Activated CD4-positive, alpha-beta T cell treated with anti-CD3 and anti-CD28 coated beads for 36 hours (primary cell): ENCODE measurements around the gene TIMM44. TPM values are rescaled to one million over a fixed set of nuclear protein-coding genes. Genes with fewer than 3 reads are reported as not detected.

Source experiments
- ATAC-seq: fragments of 200-7000 bp; cut with Tn5 transposase; one replicate; pipeline ENCODE4 v1.10.0; 2021; ENCODE audit warnings: mild to moderate bottlenecking, moderate library complexity
- CTCF ChIA-PET: fragments of 350-600 bp; sonication (Branson Sonifier 250); formaldehyde crosslinking; loops from one replicate; lab custom pipeline; 2021; ENCODE audit warnings: antibody characterized with exemption; lab: Charles Lee
- POLR2A ChIA-PET: fragments of 350-600 bp; sonication (Branson Sonifier 250); formaldehyde crosslinking; loops from one replicate; lab custom pipeline; 2021; ENCODE audit warnings: antibody characterized with exemption, inconsistent platforms; lab: Charles Lee
- DNase-seq: peaks from one replicate; pipeline ENCODE4 v3.0.0-alpha.2; 2020
- H3K27ac Mint-ChIP-seq: one replicate; pipeline ENCODE4 v1.8.0; 2021; ENCODE audit warnings: mixed read lengths
- H3K27me3 Mint-ChIP-seq: one replicate; pipeline ENCODE4 v1.8.0; 2021; ENCODE audit warnings: mixed read lengths
- H3K36me3 Mint-ChIP-seq: one replicate; pipeline ENCODE4 v1.8.0; 2021; ENCODE audit warnings: low read depth, mixed read lengths
- H3K4me1 Mint-ChIP-seq: one replicate; pipeline ENCODE4 v1.8.0; 2021; ENCODE audit warnings: mixed read lengths
- H3K4me3 Mint-ChIP-seq: one replicate; pipeline ENCODE4 v1.8.0; 2021; ENCODE audit warnings: mild to moderate bottlenecking, moderate library complexity, mixed read lengths
- H3K9me3 Mint-ChIP-seq: one replicate; pipeline ENCODE4 v1.8.0; 2021; ENCODE audit warnings: low read depth, mixed read lengths
- intact Hi-C, 2 experiments: fragments of 100-400 bp; cut with DNase I in 1 of 2; cut with micrococcal nuclease in 1 of 2; formaldehyde crosslinking; loops; one replicate each; pipeline versions ENCODE4 v1.14.2 to v1.15.1; 2022 to 2024; cut with DNase I, micrococcal nuclease
- total RNA-seq, 2 experiments: library from RNA; stranded (reverse); gene quantifications; one replicate each; pipeline ENCODE4 v1.2.3, GENCODE V29; 2021

Gene TIMM44
- total RNA-seq, 2 experiments from 2014 or later: 80.4 to 84.0 TPM

- DNase-seq (no peak), ATAC-seq (no peak)
- Mint-ChIP-seq H3K27ac (no peak overlapping the region), H3K9me3 (no peaks in the 10 kb centered on the region), H3K27me3 (no peaks in the 10 kb centered on the region), H3K4me3 (no peak overlapping the region), H3K36me3 (peaks cover 21% of the 10 kb centered on the region), H3K4me1 (no peaks in the 10 kb centered on the region)
- CTCF ChIA-PET: interaction anchor here (1.7 kb wide), 1 partner anchor 31 kb away, joined by 5 read pairs; the partner anchor contains the start of gene TIMM44
- POLR2A ChIA-PET: no interaction called here
- intact Hi-C loops: no loop called here
Measured at GRCh38 chr19:7975037-7975436, 31.6 kb upstream of the TIMM44 start.

DNA sequence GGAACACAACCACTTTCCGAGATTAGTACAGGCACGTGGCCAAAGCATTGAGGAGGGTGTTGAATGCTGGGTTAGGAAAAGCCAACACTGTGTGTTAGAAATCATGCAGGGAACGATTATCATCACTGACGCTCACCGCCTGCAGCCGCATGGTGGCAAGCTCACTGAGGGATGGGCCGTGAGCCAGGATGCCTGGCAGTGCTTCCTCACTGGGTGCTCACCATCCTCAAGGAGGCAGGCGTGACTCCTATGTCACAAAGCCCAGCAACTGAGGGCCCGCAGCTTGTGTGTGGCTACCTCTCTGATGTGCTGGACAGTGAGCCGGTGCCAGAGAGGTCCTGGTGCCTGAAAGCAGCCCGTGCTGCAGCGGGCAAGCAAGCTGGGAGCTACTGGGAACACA, 30.4 kb upstream of the TIMM44 start:
- no peak overlapping the region for H3K27ac Mint-ChIP-seq
- ATAC-seq (no peak), DNase-seq (no peak)
- ChIA-PET POLR2A (no interaction called here), CTCF (no interaction called here)
- H3K9me3 Mint-ChIP-seq: no peaks in the 10 kb centered on the region
- H3K4me3 Mint-ChIP-seq: no peak overlapping the region
- H3K4me1 Mint-ChIP-seq: no peaks in the 10 kb centered on the region
- peaks cover 20% of the 10 kb centered on the region for H3K36me3 Mint-ChIP-seq
- no peaks in the 10 kb centered on the region for H3K27me3 Mint-ChIP-seq
- intact Hi-C loops: no loop called here

DNA sequence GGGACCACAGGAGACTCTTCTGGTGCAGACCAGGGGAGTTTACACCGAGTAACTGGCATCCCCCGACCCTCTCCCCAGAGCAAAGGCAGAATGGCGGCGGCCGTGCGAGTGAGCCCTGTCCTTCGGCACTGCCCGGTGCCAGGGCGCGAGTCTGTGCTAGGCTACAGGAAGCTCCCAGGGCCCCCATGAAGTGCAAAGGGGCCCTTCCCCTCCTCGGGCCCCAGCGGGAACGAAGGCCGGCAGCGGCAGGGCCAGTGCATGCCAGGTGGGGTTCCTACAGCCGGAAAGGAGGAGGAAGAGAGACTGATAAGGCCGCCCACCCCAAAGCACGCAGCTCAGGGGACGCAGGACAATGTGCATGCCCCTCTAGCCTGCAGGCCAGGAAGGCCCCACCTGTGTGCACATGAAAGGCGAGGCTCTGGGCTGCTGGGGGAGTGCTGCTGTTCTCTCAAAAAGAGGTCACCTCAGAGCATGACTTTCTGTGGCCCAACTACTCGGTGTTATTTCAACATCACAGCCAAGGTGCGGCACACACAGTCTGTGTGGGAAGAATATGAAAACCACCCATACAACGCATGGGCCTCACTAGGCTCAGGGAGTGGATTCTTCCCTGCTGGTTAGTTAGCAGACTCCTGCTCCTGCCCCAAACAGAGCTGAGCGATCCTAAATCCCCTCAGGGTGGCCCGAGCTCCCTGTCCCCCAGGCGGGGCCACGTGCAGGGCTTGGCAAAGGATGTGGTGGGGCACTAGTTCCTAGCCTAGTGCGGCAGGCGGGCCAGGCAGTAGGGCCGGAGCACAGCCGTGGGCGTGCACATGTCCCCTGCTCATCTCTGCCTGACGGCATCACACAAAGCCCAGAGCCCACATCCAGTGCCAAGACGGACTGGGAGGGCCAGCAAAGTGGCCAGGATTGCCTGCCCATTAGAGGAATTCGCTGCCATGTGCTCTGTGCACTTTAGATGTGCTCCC, 28.4 kb upstream of the TIMM44 start:
- H3K9me3 Mint-ChIP-seq: no peaks in the 10 kb centered on the region
- no peak overlapping the region for H3K27ac Mint-ChIP-seq

GRCh38 chr19:7970716-7971448, 27.4 kb upstream of the TIMM44 start:
- no peaks in the 10 kb centered on the region for H3K9me3 Mint-ChIP-seq
- ChIA-PET CTCF (interaction anchor here (0.6 to 2.0 kb wide), 8 partner anchors 19 to 1013 kb away, joined by 3 to 7 read pairs (median 3); partner anchors contain the start of gene TIMM44), POLR2A (no interaction called here)
- H3K36me3 Mint-ChIP-seq: peaks cover 26% of the 10 kb centered on the region
- H3K4me3 Mint-ChIP-seq: no peak overlapping the region
- H3K27ac Mint-ChIP-seq: no peak overlapping the region
- DNase-seq (peak; percentile 56), ATAC-seq (peak; percentile 65)
- H3K27me3 Mint-ChIP-seq: no peaks in the 10 kb centered on the region
- intact Hi-C loops: loop anchor here in 1 of 2 experiments (2.0 kb wide), 2 partner anchors 32 to 282 kb away; no protein-coding TSS in a partner anchor
- no peaks in the 10 kb centered on the region for H3K4me1 Mint-ChIP-seq

More for the DNA sequence above, 28.4 kb upstream of the TIMM44 start:
- DNase-seq (no peak), ATAC-seq (no peak)
- Mint-ChIP-seq H3K4me3 (no peak overlapping the region), H3K27me3 (no peaks in the 10 kb centered on the region), H3K36me3 (peaks cover 24% of the 10 kb centered on the region), H3K4me1 (no peaks in the 10 kb centered on the region)
- CTCF ChIA-PET: no interaction called here
- intact Hi-C loops: loop anchor here in 1 of 2 experiments (2.0 kb wide), 2 partner anchors 31 to 281 kb away; no protein-coding TSS in a partner anchor
- POLR2A ChIA-PET: no interaction called here

- ChIA-PET CTCF (interaction anchor here (1.1 to 2.0 kb wide), 3 partner anchors 26 to 284 kb away, joined by 3 to 7 read pairs (median 3); partner anchors contain the start of gene TIMM44), POLR2A (interaction anchor here (0.6 kb wide), 1 partner anchor 41 kb away, joined by 3 read pairs; no protein-coding TSS in a partner anchor)
- Mint-ChIP-seq H3K4me1 (no peaks in the 10 kb centered on the region), H3K36me3 (peaks cover 26% of the 10 kb centered on the region), H3K4me3 (no peak overlapping the region), H3K9me3 (no peaks in the 10 kb centered on the region), H3K27me3 (no peaks in the 10 kb centered on the region), H3K27ac (no peak overlapping the region)
- ATAC-seq: no peak
- intact Hi-C loops: no loop called here
- no peak for DNase-seq
Measured at GRCh38 chr19:7969555-7969939, 26.1 kb upstream of the TIMM44 start.

DNA sequence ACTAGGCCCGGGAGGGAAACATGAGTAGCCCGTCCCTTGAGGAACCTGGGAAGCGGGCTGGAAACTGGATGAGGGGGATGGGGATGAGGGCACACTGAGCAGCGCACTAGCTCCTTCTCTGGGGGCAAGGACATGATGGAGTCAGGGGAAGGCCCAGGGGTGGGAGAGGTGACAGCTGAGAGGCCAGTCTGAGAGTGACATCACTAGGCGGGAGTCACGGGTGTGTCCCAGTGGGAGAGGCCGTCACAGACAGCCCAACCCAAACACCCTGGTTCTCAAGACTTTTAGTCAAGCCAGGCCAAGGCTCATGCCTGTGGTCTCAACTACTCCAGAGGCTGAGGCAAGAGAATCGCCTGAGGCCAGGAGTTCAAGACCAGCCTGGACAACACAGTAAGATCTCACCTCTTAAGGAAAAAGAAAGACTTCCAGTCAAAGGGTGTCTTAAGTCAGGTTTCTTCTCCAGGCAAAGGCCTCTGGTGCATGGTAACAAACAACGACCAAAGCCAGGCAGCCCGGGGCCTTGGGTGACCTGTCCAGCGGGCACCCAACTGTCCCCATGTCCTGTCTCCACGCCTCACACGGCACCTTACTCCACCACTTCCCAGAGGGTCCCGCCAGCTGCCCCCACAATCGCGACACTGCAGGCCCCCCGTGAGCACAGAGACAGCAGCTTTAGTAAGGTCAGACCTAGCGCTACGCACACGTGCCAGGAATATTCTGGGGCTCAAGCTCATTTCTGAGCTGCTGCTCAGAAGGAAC, 25.5 kb upstream of the TIMM44 start:
- DNase-seq (no peak), ATAC-seq (no peak)
- CTCF ChIA-PET: interaction anchor here (0.8 to 2.0 kb wide), 3 partner anchors 25 to 33 kb away, joined by 3 to 7 read pairs (median 3); partner anchors contain the start of gene TIMM44
- Mint-ChIP-seq H3K4me3 (no peak overlapping the region), H3K27ac (no peak overlapping the region), H3K27me3 (no peaks in the 10 kb centered on the region), H3K9me3 (no peaks in the 10 kb centered on the region), H3K4me1 (no peaks in the 10 kb centered on the region), H3K36me3 (peaks cover 29% of the 10 kb centered on the region)
- POLR2A ChIA-PET: no interaction called here
- intact Hi-C loops: no loop called here

DNA sequence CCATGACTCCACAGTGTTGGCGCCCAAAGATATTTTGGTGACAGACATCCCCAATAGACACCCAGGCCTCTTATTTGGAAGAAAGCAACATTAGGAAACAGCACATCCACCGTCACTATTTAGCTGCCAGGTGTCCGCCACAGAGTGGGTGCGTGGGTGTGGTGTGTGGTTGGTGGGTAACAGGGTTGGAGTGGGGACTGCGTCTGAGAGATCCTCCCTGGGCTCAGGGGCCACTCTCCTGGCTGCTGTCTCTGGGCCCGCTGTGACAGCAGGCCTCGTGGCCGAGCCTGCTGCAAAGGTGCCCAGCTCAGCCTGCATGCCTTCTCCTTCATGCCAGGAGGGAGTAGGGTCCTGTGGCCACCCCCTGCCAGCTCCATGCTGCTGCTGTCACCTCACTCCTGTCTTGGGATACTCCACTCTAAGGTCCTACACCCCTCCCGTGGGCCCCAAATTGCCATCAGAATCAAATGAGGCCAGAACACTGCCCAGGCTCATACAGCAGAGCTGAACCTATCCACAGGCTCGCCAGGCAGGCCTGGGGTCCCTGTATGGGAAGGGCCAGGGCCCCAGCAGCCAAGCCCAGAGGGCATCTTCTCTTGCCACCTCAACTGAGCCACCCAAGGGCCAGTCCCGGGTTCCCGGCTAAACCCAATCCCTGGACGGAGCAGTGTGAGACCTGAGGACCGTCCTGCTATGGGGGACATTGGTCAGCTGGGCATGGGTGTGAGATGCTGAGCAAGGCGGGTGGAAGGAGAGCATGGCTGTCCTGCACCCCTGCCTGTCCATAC, 24.7 kb upstream of the TIMM44 start:
- CTCF ChIA-PET: interaction anchor here (0.8 kb wide), 1 partner anchor 24 kb away, joined by 3 read pairs; no protein-coding TSS in a partner anchor

DNA sequence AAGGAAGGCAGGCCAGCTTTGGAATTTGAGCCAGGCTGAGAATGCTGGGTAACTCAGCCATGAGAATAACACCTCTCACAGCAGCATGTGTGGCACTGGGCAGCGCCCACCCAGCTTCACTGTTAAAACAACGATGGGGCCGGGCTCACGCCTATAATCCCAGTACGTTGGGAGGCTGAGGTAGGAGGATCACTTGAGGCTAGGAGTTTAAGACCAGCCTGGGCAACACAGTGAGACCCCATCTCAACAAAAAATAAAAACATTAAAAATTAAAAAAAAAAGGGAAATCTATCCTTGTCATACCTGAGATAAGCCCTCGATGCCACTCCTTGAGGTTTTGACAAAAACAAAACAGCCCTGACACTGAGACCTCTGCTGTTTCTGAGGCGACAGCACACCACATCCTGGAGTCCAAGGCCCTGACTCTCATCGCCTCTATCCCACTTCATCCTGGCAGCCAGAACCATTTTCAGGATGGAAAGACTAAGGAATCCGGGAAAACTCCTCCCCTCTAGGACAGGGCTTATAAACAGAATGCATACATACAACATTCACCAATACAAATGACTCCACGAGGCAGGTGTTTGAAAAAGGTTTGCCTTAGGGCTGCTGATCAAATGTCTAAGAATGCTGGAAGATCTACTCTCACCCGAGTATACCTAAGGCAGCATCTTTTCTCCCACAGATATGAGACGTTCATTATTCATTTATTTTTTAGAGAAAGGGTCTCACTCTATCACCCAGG, 22.6 kb upstream of the TIMM44 start:
- POLR2A ChIA-PET: no interaction called here
- no peak for ATAC-seq

More for the DNA sequence above, 24.7 kb upstream of the TIMM44 start:
- Mint-ChIP-seq H3K27ac (no peak overlapping the region), H3K9me3 (no peaks in the 10 kb centered on the region), H3K27me3 (no peaks in the 10 kb centered on the region), H3K36me3 (peaks cover 27% of the 10 kb centered on the region), H3K4me1 (no peaks in the 10 kb centered on the region), H3K4me3 (no peak overlapping the region)
- ATAC-seq (no peak), DNase-seq (no peak)
- POLR2A ChIA-PET: no interaction called here
- intact Hi-C loops: no loop called here

GRCh38 chr19:7965259-7965841, 21.9 kb upstream of the TIMM44 start:
- no peaks in the 10 kb centered on the region for H3K9me3 Mint-ChIP-seq
- ChIA-PET CTCF (no interaction called here), POLR2A (no interaction called here)
- H3K27me3 Mint-ChIP-seq: no peaks in the 10 kb centered on the region
- H3K4me1 Mint-ChIP-seq: no peaks in the 10 kb centered on the region
- intact Hi-C loops: no loop called here
- ATAC-seq: no peak
- peaks cover 26% of the 10 kb centered on the region for H3K36me3 Mint-ChIP-seq
- no peak overlapping the region for H3K4me3 Mint-ChIP-seq
- DNase-seq: no peak
- H3K27ac Mint-ChIP-seq: no peak overlapping the region

More for the DNA sequence above, 22.6 kb upstream of the TIMM44 start:
- DNase-seq: no peak
- Mint-ChIP-seq H3K4me1 (no peaks in the 10 kb centered on the region), H3K9me3 (no peaks in the 10 kb centered on the region), H3K4me3 (no peak overlapping the region), H3K27ac (no peak overlapping the region), H3K36me3 (peaks cover 32% of the 10 kb centered on the region), H3K27me3 (no peaks in the 10 kb centered on the region)
- CTCF ChIA-PET: interaction anchor here (1.5 kb wide), 1 partner anchor 22 kb away, joined by 3 read pairs; no protein-coding TSS in a partner anchor
- intact Hi-C loops: no loop called here
